GM19468 (cell line): ENCODE results near the gene FARP1.
A peak's percentile ranks its signal among the peaks of the same experiment; 100 is the strongest.

Experiments
- ATAC-seq: cut with Tn5 transposase; IDR thresholded peaks from one replicate; pipeline ENCODE4 v1.9.1; 2021; ENCODE audit warnings: mild to moderate bottlenecking, moderate library complexity, moderate number of reproducible peaks; ENCODE audit not compliant: unreplicated experiment; ENCODE audit errors: extremely low read depth

FARP1 gene, protein sequence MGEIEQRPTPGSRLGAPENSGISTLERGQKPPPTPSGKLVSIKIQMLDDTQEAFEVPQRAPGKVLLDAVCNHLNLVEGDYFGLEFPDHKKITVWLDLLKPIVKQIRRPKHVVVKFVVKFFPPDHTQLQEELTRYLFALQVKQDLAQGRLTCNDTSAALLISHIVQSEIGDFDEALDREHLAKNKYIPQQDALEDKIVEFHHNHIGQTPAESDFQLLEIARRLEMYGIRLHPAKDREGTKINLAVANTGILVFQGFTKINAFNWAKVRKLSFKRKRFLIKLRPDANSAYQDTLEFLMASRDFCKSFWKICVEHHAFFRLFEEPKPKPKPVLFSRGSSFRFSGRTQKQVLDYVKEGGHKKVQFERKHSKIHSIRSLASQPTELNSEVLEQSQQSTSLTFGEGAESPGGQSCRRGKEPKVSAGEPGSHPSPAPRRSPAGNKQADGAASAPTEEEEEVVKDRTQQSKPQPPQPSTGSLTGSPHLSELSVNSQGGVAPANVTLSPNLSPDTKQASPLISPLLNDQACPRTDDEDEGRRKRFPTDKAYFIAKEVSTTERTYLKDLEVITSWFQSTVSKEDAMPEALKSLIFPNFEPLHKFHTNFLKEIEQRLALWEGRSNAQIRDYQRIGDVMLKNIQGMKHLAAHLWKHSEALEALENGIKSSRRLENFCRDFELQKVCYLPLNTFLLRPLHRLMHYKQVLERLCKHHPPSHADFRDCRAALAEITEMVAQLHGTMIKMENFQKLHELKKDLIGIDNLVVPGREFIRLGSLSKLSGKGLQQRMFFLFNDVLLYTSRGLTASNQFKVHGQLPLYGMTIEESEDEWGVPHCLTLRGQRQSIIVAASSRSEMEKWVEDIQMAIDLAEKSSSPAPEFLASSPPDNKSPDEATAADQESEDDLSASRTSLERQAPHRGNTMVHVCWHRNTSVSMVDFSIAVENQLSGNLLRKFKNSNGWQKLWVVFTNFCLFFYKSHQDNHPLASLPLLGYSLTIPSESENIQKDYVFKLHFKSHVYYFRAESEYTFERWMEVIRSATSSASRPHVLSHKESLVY

DNA sequence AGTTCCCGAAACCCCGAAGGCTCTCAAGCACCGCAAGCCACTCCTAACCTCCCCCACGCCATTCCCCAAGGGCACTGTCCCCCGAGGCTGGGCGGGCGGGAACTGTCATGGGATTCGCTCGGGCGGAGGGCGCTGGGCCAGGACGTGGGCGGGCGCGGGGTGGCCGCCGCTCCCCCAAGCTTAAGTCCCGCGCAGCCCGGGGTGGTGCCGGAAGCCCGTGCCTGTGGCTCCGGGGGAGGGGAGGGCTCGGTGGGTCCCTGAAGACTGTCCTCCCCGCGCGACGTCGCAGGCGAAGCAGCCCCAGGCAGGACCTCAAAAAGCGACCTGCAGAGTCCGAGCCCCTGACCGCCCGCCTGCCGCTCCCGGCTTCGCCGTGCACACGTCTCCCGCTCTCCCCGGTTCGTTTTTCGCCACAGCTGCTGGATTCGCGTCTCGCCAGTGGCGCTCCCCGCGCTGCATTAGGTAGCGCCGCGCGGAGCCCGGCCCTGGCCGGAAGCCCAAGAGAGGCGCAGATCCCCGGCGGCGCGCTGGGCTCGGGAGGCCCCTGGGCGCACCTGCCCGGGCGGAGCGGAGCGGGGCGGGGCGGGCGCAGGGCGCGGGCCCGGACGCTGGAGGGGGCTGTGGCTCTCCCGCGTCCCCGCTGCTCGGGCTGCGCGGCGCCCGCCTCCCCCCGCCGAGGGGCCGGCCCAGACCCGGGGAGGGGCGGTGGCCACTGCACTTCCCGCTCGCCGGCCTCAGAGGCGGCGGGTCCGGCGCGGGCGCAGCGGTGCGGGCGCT lies at the start of gene FARP1:
Gene FARP1 (plus strand): TSS at position 715 of the 777 bp plus-strand sequence. CDS start 70,149 bp downstream, outside the sequence.
- peak; percentile 67 for ATAC-seq

DNA sequence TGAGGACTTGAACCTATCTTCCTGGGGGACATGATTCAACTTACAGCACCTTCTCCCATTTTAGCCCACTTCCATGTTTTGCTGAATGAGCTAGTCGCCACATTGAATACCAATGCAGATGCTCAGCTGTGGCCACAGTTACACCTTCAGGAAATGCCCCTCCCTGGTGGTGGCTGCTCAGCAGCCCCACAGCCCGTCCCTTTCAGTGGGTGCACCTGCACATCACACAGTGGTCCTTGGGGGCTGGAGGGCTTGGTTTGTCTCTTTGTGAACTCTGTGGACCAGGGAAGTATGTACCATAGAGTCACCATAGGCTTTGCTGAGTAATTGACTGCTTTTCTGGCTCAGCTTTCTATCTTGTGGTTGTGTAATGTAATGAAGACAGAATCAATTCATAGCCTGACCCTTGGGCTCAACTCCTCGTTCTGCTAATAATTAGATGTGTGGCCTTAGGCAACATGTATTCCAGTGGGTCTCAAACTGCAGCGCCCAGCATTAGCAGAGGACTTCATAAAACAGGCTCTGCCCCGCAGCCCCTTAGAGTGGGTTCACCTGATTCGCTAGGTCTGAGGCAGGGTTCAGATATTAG lies 48.1 kb upstream of the FARP1 start:
- ATAC-seq: no peak

DNA sequence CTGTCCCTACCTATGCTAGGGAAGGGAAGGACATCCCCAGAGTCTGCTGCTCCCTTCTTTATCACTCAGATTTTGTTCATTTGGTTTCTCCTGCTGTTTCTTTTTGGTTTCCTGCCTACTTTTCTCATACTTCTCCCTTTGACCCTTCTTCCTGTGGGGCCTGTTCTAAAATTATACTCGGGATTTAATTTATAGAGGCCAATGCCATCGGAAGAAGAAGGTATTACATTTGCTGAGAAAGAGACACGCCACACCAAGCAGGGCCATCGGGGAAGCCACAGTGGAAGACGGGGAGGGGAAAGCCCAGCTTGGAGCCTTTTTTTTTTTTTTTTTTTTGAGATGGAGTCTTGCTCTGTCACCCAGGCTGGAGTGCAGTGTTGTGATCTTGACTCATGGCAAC lies 46.8 kb upstream of the FARP1 start:
- no peak for ATAC-seq

DNA sequence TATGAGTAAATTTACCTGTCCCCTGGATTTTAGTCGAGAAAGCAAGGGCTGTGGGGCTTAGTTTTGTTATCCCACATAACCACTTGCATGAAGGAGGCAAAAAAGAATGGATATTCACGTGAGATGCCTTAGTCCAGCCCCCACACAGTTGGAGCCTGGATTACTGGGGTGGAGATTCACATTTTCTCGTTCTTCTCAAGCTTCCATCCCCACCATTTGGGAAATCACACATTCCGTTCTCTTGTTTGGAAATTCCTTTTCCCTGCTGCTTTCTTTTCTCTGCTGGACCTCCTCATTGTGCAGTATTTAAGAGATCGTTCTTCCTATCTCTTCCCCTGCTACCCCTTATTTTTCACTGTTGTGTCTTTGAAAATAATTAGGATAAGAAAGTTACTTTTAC lies 45.1 kb upstream of the FARP1 start:
- no peak for ATAC-seq

DNA sequence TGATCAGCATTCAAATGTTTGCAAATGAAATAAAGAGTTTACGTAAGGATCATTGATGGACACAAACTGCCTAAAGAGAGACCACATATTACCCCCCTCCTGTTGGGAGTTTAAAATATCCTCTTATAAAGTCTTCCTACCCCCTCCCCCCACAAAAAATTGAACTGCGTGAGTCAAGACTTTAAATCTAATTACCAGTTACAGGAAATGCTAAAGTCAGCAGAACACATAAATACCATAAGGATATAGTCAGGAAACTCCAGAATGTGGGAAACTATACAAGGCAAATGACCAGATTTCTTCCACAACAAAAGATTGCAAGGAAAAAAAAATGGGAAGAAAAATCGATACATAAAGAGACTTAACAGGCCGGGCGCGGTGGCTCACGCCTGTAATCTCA lies 44.4 kb upstream of the FARP1 start:
- no peak for ATAC-seq

DNA sequence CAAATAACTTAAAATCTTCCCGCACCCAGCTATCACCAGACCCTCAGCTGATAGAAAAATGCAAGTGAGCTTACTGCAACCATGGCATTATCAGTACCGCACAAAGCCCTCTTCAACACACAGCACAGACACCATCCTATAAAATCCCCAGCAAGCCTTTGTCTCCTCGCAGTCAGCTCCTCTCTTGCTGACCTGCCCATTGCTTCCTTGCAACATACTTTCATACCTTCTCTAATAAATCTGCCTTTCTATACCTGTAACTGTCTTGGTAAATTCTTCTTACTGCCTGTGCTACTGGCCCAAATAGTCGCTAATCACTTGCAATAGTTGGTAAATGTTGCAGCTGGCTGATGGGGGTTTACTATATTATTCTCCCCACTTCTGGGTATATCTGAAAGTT lies 43.3 kb upstream of the FARP1 start:
- ATAC-seq: no peak

DNA sequence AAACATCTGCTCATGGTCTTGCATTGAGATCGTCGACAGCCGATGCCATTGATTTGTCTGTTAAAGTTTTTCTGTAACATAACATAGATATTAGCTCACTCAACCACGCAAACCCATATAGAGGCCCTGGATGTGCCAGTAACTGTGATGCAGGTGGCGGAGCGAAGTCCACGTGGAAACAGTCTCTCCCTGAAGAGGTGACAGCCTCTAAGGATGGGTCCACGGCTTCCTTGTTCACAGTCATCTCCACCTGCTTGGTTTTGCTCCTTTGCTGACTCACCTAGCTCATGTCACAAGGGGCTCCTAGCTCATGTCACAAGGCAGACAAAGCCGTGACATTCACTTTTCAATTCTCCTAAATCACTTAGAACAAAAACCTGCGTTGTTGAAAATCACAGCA lies 42.4 kb upstream of the FARP1 start:
- ATAC-seq: no peak

DNA sequence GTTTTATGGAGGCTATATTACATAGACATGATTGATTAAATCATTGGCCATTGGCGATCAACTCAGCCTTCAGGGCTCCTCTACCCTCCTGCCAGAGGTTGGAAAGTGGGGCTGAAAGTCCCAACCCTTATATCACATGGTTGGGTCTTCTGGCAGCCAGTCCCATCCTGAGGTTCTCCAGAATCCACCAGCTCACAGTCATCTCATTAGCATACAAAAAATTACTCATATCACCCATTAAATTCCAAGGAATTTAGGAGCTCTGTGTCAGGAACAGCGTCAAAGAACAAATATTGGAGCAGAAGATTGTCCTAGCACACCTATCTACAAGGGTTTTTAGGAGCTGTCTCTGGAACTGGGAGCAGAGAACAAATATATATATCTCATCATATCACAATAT lies 39.4 kb upstream of the FARP1 start:
- no peak for ATAC-seq

DNA sequence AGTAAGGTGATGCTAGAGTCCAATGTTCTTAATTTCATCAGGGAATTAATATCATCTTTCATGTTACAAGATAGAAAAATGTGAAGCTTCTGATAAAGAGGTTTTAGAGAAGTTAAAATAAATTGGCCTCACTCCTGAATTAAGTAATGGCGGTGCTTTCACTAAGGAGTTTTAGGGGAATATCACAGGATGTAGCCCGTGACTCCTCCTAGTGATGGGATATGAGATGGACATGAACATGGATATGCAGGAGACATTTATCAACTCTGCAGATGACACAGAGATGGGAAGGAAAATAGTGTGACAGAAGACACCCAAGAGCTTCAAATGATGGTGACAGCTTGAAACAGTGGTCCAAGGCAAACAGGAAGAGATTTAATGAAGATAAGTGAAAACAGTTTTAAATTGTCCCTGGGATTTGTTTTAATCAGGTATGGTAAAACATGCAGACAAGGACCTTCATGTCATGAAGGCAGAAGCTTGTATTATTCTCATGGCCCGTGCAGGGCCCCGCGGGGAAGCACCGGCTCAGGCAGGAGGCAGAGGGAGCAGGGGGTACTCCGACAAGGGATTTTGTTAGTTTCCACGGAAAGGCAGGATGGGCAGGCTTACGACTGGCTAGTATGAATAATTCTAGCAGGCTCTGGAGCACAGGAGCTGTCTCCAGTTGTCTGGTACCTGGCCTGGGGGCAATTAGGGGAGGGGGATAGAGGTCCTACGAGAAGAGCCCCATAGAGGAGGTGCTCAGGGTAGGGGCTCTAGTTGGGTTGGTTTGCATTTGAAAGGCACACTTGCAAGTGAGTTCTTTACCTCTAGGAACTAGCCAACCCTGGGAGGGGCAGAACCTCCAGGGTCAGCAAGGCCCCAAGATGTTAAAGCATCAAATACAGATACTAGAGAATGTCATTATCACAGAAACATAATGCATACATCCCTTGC lies 38.7 kb upstream of the FARP1 start:
- ATAC-seq: no peak

DNA sequence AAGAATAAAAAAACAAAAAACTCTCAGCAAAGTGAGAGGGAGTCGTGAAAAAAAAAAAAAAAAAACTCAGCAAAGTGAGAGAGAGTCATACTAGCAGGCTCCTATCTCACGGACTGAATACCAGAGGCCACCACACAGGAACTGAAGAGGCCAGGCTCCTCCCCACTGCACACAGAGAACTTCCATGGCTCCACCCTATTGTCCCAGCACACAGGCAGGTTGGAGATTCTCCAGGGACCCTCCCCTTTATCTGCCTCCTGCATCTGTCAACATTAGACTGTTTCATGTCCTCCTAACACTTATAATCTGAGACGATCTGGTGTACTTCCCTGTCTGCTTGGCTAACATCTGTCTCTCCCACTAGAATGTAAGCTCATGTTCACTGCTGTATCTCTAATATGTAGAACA lies 37.0 kb upstream of the FARP1 start:
- no peak for ATAC-seq

DNA sequence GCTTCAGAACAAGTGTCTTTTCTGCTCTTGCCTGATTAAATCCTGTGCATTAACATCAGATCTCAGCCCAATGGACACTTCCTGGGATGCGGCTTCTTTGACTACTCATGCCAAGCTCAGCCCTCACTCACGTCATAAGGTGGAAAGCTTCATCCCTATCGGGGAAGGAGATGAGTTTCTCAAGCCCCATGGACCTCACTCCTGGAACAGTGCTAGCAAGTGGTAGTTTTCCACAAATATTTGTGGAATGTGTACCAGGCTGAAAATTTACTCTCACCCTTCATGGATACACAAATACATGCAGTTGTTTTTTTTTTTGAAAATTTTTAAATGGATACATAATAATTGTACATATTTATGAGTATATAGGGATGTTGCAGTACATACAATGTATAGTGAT lies 34.6 kb upstream of the FARP1 start:
- no peak for ATAC-seq

DNA sequence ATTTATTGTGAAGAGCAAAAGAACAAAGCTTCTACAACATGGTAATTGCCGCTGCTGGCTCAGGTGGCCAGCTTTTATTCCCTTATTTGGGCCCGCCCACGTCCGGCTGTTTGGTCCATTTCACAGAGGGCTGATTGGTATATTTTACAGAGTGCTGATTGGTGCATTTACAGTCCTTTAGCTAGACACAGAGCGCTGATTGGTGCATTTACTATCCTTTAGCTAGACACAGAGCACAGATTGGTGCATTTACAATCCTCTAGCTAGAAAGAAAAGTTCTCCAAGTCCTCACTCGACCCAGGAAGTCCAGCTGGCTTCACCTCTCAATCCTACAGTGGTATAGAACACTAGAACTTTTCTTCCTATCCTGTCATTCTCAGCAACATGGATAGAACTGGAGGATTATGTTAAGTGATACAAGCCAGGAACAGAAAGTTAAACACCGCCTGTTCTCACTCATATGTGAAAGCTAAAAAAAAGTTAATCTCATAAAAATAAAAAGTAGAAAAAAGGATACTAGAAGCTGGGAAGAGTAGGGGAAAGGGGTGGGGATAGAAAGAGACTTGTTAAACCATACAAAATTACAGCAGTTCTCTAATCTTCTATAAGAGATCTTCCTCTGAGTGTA lies 33.6 kb upstream of the FARP1 start:
- ATAC-seq: no peak

DNA sequence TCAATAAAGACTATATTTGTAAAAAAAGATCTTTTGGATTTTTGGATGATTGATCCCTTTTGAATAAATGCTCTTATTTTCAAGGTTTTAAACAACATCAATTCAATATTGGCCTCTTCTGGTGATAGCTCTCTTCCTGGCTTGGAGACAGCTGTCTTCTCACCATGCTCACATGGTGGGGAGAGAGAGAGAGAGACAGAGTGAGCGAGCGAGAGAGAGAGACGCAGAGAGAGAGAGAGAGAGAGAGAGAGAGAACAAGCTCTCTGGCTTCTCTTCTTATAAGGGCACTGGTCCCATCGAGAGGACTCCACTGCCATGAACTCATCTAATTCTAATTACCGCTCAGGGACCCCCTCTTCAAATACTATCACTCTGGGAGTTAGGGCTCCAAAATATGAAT lies 32.1 kb upstream of the FARP1 start:
- ATAC-seq: no peak

DNA sequence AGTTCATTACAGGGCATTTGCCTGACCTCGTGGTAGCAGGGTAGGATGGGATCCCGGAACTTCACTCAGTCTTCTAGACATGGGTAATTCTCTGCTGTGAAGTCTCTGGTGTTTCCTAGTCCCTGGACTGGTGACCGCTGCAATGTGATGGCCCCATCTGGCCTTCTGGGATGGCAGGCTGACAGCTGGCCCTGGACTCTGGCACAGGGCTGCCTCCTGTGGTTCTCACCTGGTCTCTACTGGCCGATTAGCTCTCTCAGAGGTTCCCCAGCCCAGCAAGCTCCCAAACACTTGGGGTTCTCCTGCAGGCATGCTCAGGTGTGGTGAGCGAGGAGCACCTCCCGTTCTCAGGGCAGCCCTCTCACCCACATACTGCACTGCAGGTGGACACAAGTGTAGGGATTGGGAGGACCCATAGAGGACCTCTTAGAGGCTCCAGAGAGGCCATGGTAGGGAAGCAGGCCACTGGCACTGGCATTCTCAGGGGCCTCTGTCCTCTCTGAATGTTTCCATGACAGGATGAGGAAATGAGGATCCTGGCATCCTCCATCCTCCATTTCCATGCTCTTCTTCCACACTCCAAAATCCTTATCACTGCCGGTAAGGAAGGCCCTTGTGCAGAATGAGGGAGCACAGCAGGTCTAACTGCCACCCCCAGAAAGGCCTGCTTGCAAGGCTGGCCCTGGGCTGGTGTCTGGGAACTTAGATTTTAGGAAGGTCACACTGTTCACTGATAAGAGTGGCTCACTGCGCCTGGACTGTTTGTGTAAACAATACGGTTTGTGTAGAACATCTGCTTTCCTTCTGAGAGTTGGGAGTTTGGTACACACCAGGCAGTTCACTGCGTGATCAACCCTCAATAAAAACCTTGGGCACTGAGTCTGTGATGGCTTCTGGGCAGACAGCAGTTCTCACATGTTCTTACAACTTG lies 31.5 kb upstream of the FARP1 start:
- ATAC-seq: no peak

DNA sequence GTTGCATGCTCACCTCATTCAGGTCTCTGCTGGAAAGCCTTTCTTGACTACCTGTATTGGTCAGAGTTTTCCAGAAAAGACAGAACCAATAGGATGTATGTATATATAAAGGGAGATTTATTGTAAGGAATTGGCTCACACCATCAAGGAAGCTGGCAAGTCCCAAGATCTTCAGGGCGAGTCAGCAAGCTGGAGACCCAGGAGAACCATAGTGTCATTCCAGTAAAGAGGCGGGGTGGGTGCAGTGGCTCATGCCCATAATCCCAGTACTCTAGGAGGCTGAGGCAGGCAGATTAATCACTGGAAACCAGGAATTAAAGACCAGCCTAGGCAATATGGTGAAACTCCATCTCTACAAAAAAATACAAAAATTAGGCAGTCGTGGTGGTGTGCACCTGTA lies 30.4 kb upstream of the FARP1 start:
- ATAC-seq: no peak

DNA sequence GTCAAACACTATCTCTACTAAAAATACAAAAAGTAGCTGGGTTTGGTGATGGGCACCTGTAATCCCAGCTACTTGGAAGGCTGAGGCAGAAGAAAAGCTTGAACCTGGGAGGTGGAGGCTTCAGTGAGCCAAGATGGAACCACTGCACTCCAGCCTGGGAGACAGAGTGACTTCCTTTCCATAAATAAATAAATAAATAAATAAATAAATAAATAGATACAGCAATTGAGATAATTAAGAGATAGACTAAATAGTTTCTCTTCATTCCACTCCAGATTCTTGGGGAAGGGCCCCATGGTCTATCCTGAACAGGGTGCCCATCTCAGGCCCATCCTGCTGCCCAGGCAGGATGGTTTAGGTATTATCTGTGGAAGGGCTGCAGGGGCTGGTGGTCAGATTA lies 24.0 kb upstream of the FARP1 start:
- ATAC-seq: no peak

DNA sequence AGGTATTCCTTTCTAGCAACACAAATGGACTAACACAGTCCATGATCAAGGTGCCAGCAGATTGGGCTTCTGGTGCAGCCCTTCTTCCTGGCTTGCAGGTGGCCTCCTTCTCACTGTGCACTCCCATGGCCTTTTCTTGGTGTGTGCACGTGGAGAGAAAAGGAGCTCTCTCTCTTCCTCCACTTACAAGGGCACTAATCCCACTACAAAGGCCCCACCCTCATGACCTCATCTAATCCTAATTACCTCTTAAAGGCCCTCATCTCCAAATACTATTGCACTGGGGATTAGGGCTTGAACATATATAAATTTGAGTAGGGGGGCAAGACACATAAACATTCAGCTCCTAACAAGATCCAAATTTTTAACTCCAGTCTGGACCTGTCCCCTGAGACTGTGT lies 19.7 kb upstream of the FARP1 start:
- ATAC-seq: no peak
